DMS153 (cell line): ENCODE data around the gene LEF1.
A peak's percentile ranks its signal among the peaks of the same experiment; 100 is the strongest.
"Not testable (repeated sequence)": the region's sequence is repeated elsewhere in the genome, so short reads cannot be mapped to it uniquely, and the experiment has no call there.

Source experiments
- DNase-seq: peaks from one replicate; lab custom pipeline; 2025; lab: John Stamatoyannopoulos, UW

The LEF1 gene

DNA sequence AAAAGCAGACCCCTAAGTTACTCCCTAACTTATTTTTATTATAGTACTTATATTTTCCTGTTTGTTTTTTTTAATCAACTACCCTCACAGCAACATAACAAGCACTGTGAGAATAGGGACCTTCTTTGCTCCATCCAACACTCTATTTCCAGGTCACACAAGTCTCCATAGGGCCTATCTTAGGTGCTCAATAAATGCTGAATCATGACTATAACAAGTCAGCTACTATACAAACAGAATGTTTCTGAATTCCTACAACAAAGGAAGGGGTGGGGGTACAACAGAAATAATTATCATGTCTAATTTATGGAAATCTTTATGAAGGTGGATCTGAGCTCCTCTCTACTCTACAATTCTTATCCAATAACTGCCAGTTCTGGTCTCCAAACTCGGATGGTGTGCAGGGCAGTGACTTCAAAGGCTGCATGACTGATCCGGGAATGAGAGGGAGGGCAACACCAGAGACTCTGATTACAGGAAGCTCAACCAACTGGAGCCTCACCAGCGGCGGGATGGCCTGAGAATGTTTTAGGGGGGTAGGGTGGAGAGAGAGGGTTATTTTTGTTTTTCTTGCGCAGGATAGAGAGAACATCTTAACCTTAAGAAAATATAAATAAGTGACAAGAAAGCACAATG lies 107.9 kb downstream of the LEF1 start:
- DNase-seq, result no peak

DNA sequence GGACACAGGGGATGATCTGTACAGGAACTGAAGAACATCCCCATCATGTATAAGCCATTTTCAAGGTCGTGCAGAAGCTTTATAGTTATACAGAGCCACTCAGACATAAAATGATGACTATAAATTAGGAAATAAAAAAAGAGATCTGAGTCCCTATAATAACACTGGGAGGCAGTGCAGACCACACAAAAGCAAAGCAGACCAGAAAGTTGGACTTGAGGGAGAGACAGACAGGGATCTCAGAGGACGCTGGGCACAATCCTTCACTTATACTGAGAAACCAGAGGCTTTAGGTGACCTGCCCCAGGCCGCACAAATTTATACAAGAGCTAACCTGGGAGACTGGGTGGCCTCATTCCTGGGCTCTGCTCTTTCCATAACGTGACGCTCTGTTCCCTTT lies 108.6 kb downstream of the LEF1 start:
- DNase-seq, result peak; percentile 56

DNA sequence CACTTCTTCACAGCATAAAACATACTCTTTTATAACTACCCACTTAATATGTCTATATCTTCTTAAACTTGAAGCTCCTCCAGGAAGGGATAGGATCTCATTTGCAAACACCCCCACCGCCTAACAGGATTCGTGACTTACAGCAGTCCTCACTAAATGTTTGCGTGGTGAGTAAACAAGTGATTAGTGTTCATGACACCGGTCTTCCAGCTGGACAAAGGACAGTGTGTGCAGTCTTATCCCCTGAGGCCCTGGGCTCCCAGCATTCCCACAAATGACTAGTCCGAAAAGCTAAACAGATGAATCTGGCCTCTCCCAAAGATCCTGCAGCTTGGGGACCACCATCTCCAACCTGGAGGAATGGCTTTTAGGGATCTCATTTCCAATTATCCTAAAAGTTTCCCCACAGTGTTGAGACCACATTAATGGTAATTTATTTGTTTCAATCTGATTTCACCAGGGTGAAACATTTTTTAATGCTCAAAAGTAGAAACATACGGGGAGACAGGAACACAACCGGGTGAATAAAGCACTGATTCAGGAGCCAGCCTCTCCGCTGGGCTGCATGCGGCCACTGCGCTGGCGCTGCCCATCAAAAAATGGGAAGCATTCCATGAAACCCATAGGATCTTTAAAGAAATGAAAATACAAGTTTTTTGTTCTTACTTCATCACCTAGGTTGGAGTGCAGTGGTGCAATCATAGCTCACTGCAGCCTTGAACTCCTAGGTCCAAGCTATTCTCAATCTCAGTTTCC lies 109.9 kb downstream of the LEF1 start:
- peak; percentile 41 for DNase-seq

DNA sequence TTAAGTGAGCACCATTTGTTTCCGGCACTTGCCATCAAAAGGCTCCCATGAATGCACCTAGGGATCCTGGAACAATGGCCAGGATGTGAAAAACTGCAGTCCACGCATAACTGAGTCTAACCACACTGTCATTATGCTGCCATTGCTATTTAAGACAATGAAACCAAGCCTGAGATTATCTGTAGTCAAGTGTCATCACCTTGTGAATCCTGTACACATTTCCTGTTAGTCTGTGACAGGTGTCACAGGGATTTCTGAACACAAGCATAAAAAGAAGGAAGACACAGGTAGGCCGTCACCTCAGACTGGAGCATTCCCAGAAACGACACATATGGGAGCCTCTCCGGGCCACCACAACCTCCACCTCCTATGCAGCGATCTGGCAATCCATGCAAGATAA lies 112.3 kb downstream of the LEF1 start:
- no peak for DNase-seq

DNA sequence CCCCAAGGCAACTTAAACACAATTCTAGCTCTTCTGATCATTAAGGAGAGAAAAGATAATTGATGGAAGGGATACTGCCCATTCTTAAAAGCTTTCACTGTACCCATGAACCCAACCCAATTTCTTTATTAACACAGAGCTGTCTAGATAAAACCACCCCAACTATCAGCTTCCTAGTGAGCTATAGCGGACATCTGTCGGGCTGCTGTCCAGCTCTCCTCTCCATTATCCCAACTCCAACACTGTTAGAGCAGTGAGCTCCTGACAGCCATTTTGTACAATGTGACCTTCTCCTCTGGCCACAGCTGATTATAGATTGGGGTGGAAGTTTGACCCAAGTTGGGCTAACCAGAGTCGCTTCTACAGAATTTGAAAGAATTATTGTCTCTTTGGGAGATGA lies 112.9 kb downstream of the LEF1 start:
- no peak for DNase-seq

DNA sequence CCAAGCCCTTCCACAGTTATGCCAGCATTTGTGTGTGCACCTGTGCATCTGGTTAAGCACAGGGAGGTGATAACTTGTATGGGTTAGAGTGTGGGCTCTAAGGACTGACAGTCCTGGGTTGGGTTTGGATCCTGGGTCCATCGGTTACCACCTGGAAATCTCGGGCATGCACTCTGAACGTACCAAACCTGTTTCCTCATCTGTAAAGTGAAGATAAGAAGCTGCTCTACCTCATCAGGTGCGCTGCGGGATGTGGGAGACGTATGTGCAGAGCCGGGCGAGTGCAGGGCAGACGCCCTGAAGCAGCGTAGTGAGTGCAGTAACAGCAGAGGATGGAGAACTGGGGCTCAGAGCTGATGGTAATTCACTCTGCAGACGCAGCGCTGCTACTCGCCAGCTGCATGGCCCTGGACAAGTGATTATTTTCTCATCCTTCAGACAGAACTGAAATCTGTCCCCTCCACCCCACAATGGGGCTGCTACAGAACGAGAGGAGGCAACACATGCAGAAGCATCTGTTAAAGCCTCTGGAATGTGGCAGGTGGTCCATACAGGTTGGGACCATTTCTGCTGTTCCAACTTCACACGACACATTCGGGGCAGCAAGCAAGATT lies 114.6 kb downstream of the LEF1 start:
- DNase-seq, result no peak

DNA sequence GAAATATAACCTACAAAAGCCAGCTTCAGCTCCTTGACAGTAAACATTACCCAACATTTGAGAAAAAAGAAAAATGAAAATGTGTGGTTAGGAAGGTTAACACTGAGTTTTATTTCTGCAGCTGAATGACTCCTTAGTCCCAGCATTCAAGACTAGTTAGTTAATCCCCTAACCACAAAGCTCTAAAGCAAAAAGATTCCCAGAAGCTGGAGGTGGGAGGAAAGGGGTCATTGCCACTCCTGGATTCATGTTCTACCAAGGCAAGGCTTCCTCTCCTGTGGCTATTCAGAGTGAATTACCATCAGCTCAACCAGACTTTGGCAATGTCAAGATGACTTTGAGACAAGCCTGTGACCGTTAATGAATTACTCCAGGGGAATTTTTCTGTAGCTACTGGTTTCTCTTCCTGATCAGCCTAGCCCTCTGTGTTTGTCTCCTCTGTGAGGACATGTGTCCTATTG lies 115.5 kb downstream of the LEF1 start:
- no peak for DNase-seq

DNA sequence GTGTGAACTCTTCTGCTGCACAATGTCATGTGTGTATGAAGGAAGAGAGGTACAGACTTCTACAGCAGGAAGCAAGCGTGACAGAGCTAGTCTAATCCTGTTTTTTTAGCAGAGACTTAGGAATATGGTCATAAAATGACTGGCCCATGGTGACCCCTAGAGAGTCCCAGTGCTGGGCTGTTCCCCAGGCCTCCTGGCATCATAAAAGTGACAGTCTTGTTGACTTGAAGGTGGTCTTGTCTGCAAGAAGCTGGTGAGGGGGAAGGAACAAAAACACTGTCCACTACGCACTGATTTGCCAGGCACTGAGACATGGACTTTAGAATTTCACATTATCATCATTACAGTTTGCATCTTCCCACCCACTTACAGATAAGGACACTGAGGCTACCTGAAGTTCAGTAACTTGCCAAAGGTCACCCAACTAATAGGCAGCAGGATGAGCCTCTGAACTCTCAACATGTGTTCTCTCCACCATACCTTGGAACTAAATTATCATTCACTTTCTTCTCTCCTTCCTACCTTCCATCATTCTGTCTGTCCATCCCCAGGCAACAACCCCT lies 116.1 kb downstream of the LEF1 start:
- DNase-seq, result no peak

DNA sequence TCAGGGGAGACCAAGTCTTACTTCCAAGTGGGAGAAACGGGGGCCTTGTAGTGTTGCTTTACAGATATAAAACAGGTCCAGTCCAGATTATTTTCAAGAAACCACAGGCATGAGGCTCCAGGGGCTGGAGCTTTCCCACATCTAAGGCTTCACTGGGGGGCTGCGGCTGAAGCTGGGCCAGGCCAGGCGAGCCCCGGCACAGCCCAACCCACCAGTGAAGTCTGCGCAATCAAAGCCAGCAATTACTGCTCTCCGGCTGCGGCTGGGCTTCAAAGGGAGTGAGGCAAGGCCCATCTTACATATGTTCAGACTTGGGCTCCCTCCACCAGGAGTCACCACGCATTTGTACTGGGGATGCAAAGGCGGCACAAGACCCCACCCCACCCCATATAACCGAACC lies 117.4 kb downstream of the LEF1 start:
- DNase-seq, result no peak

DNA sequence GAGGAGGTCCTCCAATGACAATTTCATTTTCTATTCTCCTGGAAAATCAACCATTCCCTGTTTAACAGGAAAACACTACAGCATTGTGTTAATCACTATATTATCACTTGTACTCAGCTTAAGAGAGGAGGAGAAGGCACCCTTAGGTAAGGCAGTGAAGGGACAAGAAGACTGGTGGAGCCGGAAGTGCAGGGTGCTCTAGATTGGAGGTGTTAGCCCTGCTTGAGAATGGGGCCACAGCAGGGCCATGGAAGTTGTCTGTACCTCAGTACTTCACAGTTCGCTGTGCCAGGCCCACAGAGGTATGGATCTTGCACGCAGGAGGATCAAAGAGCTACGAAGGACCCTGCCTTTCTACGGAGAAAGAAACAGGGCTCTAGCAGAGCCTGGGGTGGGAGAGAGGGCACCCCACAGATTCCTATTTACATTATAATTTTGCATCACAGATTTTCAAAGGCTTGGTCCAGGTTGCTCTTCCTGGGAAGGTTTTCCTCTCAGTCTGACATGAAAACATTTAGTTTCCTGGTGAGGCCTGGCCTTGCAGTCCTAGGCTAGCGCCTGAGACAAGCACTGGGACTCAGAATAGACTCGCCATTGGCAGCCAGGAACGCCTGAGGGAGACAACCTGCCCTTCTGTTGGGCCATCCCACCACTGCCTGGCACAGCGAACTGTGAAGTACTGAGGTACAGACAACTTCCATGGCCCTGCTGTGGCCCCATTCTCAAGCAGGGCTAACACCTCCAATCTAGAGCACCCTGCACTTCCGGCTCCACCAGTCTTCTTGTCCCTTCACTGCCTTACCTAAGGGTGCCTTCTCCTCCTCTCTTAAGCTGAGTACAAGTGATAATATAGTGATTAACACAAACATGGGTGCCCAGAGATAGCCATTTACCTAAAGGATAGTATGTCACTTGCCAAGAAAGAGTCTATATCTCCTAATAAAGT lies 118.3 kb downstream of the LEF1 start:
- DNase-seq, result not testable (repeated sequence)

DNA sequence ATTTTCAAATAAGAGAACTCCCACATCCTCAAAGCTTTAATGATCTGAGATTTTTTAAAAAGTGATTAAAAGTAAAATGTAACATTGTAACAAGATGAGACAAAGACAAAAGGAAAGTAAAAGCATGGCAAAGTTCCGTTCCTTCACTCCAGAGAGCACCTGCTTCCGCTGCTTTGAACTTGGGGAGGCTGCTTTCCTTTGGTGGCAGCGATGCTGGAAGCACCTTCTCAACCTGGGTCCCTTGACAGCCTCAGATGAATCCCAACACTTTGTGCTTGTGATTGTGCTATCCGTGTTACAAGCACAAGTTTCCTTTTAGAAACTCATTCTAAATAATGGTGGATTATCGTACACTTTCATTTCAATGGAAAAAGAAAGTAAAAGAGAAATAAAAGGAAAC lies 119.3 kb downstream of the LEF1 start:
- no peak for DNase-seq

DNA sequence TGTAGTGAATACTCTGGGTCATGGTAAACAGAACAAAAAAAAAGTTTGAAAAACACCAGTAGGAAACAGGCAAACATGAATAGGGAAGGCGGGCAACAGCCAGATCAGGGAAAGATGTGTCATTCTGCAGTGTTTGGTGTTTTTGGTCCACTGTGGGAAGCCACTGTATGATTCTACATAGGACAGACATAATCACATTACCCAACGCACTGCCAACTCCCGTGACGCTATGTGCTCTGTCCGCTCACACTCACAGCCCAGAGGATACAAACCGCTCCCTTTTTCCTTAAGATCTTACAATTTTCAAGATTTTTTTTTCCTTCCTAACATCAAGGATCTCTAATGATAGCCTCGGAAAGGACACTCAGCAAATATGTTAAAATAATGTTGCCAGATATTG lies 119.7 kb downstream of the LEF1 start:
- DNase-seq, result no peak

DNA sequence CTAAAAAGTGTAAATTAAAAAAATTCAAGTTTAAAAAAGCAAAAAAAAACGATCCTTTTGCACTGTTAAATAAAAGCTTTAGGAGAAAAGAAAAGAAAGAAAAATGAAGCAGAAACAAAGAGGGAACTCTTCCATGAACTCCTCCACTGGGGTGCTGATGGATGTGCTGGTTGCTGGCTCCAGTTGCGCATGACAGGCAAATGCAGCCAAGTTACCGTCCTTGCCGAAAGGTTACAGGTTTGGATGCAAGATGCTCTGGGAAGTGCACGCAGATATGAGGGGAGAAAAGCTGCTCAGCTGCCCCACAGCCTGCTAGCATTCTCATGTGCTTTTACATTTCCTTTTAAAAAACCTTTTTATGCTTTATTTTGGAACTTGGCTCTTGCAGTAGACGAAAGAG lies 120.6 kb downstream of the LEF1 start:
- no peak for DNase-seq

DNA sequence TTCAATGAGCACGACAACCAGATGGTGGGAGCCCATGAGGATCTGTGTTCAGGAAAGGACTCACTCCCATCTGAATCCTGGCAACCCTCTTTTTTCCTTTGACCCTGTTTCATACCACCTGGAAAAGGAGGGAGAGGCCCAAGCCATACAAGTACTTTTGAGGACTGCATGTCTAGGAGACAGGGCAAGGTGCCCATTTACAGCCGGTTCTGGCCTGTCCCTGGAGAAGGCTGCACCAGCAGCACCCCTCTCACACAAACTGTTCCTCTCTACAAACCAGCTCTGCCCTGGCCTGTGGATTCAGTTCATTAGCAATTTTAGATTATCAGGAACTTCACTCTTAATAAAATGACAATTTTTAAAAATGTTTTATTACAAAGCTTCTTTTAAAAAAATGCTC lies 121.5 kb downstream of the LEF1 start:
- DNase-seq, result no peak

DNA sequence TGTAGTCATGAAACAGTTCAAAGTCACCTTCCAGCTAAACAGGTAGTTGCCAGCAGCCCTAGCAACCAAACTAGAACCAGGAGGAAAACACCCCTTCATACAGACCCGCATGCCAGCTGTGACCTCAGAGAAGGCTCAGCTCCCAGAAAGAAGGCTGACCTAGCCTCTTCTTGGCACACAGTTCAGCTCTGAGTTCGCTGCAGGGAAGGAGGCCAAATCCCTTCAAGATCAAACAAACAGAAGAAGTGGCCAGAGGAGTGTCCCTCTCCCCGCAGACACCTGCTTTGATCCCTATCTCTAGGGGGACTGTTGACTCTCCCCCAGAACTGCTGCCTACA lies 123.1 kb downstream of the LEF1 start:
- DNase-seq, result no peak

DNA sequence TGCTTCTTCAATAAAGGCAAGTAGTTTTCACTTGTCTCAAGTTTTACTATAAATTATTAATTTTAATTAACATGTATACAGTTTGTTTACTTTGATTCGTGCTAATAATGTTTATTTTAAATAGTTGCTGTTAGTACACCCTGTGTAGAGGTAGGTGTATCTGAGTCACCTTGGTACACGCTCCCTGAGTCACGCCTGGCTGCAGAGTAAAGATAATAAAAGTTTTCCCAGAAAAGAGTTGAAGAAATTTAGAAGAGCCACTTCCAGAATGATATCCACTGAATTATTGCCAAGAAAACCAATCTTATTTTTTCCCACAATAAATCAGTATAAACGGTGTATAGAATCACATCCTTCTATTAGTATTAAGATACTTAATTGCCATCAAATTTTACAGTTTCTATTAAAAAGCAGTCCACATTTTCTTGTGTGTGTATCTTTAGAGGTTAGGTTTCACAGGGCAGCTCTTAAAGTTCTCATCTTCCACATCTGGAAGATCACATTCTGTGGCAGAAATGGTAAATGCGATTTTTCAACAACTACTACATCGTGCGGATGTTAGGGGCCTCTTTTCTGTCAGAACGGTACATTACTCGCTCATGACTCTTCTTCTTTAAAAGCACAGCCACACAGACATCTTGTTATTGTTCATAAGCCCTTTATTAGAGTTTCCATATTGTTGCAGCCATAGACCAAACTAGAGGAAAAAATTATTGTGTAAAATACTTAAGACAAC lies 123.6 kb downstream of the LEF1 start:
- no peak for DNase-seq

DNA sequence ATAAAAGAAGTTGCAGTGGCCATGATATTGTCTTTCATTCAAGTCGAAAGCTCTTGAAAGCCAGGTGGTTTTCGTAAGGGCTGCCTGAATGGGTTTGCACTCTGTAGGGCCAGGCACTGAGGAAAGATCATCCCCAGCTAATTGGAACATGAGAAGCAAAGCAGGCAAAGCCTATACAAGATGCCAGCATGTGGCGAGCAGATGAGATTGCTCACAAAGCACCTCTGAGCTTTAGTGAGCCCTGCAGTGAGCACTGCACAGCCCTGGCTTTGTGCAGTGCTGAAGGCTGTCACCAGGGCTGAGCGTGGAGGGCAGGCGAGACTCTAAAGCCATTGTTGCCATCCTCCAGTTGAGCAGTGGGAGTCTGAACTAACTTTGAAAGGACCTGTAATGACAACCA lies 125.2 kb downstream of the LEF1 start:
- DNase-seq, result peak; percentile 75

DNA sequence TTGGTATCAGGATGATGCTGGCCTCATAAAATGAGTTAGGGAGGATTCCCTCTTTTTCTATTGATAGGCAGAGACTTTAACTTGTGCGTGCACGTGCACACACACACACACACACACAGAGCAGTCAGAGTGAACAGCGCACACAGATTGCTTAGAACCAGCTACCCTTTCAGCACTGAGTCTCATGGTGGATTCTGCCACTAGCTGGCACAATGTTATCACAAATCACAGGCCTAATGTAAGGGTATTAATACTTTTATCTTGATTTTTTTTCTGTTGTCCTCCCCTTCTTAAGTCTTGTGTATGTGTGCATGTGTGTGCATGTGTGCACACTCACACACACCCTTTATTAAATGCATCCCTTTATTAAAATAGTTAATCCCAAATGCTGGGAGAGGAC lies 125.8 kb downstream of the LEF1 start:
- no peak for DNase-seq

DNA sequence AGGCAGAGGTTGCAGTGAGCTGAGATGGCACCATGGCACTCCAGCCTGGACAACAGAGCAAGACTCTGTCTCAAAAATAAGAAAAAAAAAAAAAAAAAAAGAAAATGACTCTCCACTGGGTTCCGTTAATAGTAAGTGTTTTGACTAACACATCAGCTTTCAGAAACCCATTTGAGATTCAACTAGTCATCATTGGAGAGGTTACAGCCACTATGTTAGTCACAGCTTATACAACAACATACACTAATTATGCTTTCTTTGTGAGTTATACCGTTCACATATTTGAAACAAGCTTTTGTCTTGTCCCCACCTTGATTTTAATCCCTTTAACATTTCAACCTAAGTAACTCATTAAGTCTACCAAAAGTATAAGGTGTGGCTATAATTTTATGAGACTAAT lies 130.8 kb downstream of the LEF1 start:
- no peak for DNase-seq

DNA sequence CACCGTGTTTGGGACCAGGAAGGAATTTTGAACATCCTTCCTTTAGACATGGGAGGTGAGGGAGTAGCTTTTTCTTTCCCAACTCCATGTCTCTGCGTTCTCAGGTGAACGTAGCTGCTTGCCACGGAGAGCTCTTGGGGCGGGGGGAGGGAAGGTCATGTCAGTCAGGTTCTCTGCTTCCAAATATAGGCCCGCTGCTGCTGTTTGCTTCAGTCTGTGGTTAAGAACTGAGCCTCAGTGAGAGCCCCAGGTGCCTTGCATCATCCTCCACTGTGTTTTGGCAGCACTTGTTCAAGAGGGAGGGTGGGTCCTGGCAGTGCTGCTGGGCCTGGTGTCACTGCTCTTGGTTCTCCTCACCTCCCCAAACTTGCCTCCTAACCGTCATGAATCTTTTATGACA lies 132.5 kb downstream of the LEF1 start:
- DNase-seq, result no peak

DNA sequence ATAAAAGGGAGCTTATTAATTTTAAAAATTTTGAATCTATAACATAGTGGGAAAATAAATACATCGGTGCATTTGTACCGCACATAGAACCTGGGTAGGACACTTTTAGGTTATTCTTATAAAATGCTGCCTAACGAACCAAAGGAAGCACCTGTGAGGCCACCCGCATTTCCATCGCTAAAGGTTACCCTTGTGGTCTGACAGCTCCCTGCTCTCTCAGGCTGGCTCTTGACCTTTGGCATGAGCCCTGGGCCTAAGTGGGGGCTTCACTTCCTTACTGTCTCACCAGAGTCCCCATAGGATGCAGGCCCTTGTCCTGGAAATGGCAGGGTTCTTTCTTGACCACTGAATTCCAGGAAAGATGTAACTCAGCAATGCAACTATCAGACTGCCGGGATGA lies 133.0 kb downstream of the LEF1 start:
- no peak for DNase-seq
